Astrocyte (in vitro differentiated cells and primary cell): ENCODE measurements around the gene SRGN. TPM values are rescaled to one million over a fixed set of nuclear protein-coding genes. Genes with fewer than 3 reads are reported as not detected.

Experiments
- DNase-seq: peaks from one replicate; pipeline ENCODE4 v3.0.0-alpha.2; 2010; ENCODE audit warnings: low read depth
- FAIRE-seq: peaks from 2 replicates; lab custom pipeline; 2011; peaks lifted over from hg19 to GRCh38; lab: Jason Lieb, UNC
- H2AFZ ChIP-seq: 2 replicates; pipeline ENCODE4 v1.6.0; 2012; ENCODE audit warnings: low read depth, low read length, inconsistent platforms
- H3K27ac ChIP-seq: 2 replicates; pipeline ENCODE4 v1.5.1; 2011; ENCODE audit warnings: low read depth, low read length, inconsistent platforms
- H3K27me3 ChIP-seq: 2 replicates; pipeline ENCODE4 v1.6.0; 2011; ENCODE audit warnings: low read length, inconsistent platforms; ENCODE audit not compliant: insufficient read depth
- H3K36me3 ChIP-seq: 2 replicates; pipeline ENCODE4 v1.5.1; 2011; ENCODE audit warnings: low read length, inconsistent platforms; ENCODE audit not compliant: insufficient read depth
- H3K4me1 ChIP-seq: 2 replicates; pipeline ENCODE4 v1.5.1; 2011; ENCODE audit warnings: low read length, inconsistent platforms; ENCODE audit not compliant: insufficient read depth
- H3K4me2 ChIP-seq: 2 replicates; pipeline ENCODE4 v1.6.0; 2012; ENCODE audit warnings: low read length, inconsistent platforms
- H3K4me3 ChIP-seq: 2 replicates; pipeline ENCODE4 v1.5.1; 2011; ENCODE audit warnings: low read depth, mild to moderate bottlenecking, low read length, inconsistent platforms; ENCODE audit not compliant: insufficient read depth
- H3K79me2 ChIP-seq: 2 replicates; pipeline ENCODE4 v1.6.0; 2012; ENCODE audit warnings: mild to moderate bottlenecking, low read length, inconsistent platforms; ENCODE audit not compliant: insufficient read depth
- H3K9ac ChIP-seq: 2 replicates; pipeline ENCODE4 v1.6.0; 2012; ENCODE audit warnings: mild to moderate bottlenecking, low read length, inconsistent platforms
- H3K9me3 ChIP-seq: 2 replicates; pipeline ENCODE4 v1.5.1; 2012; ENCODE audit warnings: low read depth, mild to moderate bottlenecking, low read length, inconsistent platforms; ENCODE audit not compliant: insufficient read depth
- H4K20me1 ChIP-seq: 2 replicates; pipeline ENCODE4 v1.6.0; 2012; ENCODE audit warnings: low read length, inconsistent platforms; ENCODE audit not compliant: insufficient read depth
- H3K27ac Mint-ChIP-seq: one replicate; pipeline ENCODE4 v1.8.0; 2021; ENCODE audit warnings: mild to moderate bottlenecking, mixed read lengths; ENCODE audit not compliant: unreplicated experiment
- H3K27me3 Mint-ChIP-seq: one replicate; pipeline ENCODE4 v1.8.0; 2021; ENCODE audit warnings: low read depth, mixed read lengths; ENCODE audit not compliant: unreplicated experiment
- H3K36me3 Mint-ChIP-seq: one replicate; pipeline ENCODE4 v1.8.0; 2021; ENCODE audit warnings: low read depth, mixed read lengths; ENCODE audit not compliant: unreplicated experiment
- H3K4me1 Mint-ChIP-seq: one replicate; pipeline ENCODE4 v1.8.0; 2021; ENCODE audit warnings: low read depth, mixed read lengths; ENCODE audit not compliant: unreplicated experiment
- H3K4me3 Mint-ChIP-seq: one replicate; pipeline ENCODE4 v1.8.0; 2021; ENCODE audit warnings: mild to moderate bottlenecking, moderate library complexity, mixed read lengths; ENCODE audit not compliant: unreplicated experiment
- H3K9me3 Mint-ChIP-seq: one replicate; pipeline ENCODE4 v1.8.0; 2021; ENCODE audit warnings: mild to moderate bottlenecking, mixed read lengths; ENCODE audit not compliant: unreplicated experiment
- CTCF ChIP-seq: IDR thresholded peaks from 2 replicates; pipeline ENCODE4 v1.5.1; 2011; ENCODE audit warnings: low read depth, mild to moderate bottlenecking, inconsistent platforms, low read length, moderate library complexity; ENCODE audit not compliant: insufficient read depth
- EZH2 ChIP-seq: IDR thresholded peaks from 2 replicates; pipeline ENCODE4 v1.6.1; 2012; ENCODE audit warnings: mild to moderate bottlenecking, low read length, inconsistent platforms; ENCODE audit not compliant: insufficient read depth
- total RNA-seq: library from RNA; stranded (reverse); gene quantifications from 2 replicates; pipeline ENCODE4 v1.2.1, GENCODE V29; 2021

Gene SRGN
- total RNA-seq, 1 donor from 2014 or later, result 0.30 TPM

- H3K9ac ChIP-seq, result no peak overlapping the region
- DNase-seq (peak; percentile 61), FAIRE-seq (no peak)
- H3K27me3 ChIP-seq, result no peaks in the 10 kb centered on the region
- H3K36me3 Mint-ChIP-seq, result no peaks in the 10 kb centered on the region
- no peak overlapping the region for H3K4me3 Mint-ChIP-seq
- H3K27me3 Mint-ChIP-seq, result peaks cover 9% of the 10 kb centered on the region
- TF ChIP-seq CTCF, result no peak
- no peak for TF ChIP-seq EZH2
- H3K4me1 ChIP-seq, result peaks cover 28% of the 10 kb centered on the region
- no peak overlapping the region for H3K27ac Mint-ChIP-seq
- H3K36me3 ChIP-seq, result no peaks in the 10 kb centered on the region
- no peaks in the 10 kb centered on the region for H3K9me3 ChIP-seq
- no peaks in the 10 kb centered on the region for H3K9me3 Mint-ChIP-seq
- no peak overlapping the region for H3K27ac ChIP-seq
- H3K4me3 ChIP-seq, result no peak overlapping the region
- H2AFZ ChIP-seq, result peak overlapping the region; percentile 43
- H3K79me2 ChIP-seq, result no peaks in the 10 kb centered on the region
- H3K4me2 ChIP-seq, result no peak overlapping the region
- peaks cover 8% of the 10 kb centered on the region for H3K4me1 Mint-ChIP-seq
- H4K20me1 ChIP-seq, result no peaks in the 10 kb centered on the region
Measured at GRCh38 chr10:69057951-69058297, 30.0 kb upstream of the SRGN start.

- peaks cover 8% of the 10 kb centered on the region for H3K4me1 Mint-ChIP-seq
- FAIRE-seq, result no peak
- no peak for DNase-seq
- Histone ChIP-seq H3K4me2 (no peak overlapping the region), H4K20me1 (no peaks in the 10 kb centered on the region), H3K4me1 (peaks cover 29% of the 10 kb centered on the region), H3K79me2 (no peaks in the 10 kb centered on the region), H3K9me3 (no peaks in the 10 kb centered on the region), H3K27me3 (no peaks in the 10 kb centered on the region), H3K9ac (no peak overlapping the region), H3K36me3 (no peaks in the 10 kb centered on the region), H2AFZ (no peak overlapping the region), H3K27ac (no peak overlapping the region), H3K4me3 (no peak overlapping the region)
- H3K27ac Mint-ChIP-seq, result no peak overlapping the region
- no peaks in the 10 kb centered on the region for H3K9me3 Mint-ChIP-seq
- no peak overlapping the region for H3K4me3 Mint-ChIP-seq
- TF ChIP-seq EZH2 (no peak), CTCF (no peak)
- peaks cover 18% of the 10 kb centered on the region for H3K27me3 Mint-ChIP-seq
- no peaks in the 10 kb centered on the region for H3K36me3 Mint-ChIP-seq
Measured at GRCh38 chr10:69060127-69060798, 27.6 kb upstream of the SRGN start.
